GM18951 (cell line): ENCODE data around the gene TMEM30B.

Experiments used
- POLR2A ChIP-seq: IDR thresholded peaks from 4 replicates; pipeline ENCODE4 v1.6.1; 2011; ENCODE audit warnings: mild to moderate bottlenecking; ENCODE audit not compliant: insufficient read length, insufficient read depth; ENCODE audit errors: extremely low read depth
- in situ Hi-C: fragments of 300-500 bp; cut with MboI; formaldehyde crosslinking; loops from one replicate; pipeline ENCODE4 v1.12.0; 2022; ENCODE audit warnings: low sequenced_read_pairs, mixed read lengths, inconsistent platforms; ENCODE audit not compliant: unreplicated experiment

The TMEM30B gene, protein sequence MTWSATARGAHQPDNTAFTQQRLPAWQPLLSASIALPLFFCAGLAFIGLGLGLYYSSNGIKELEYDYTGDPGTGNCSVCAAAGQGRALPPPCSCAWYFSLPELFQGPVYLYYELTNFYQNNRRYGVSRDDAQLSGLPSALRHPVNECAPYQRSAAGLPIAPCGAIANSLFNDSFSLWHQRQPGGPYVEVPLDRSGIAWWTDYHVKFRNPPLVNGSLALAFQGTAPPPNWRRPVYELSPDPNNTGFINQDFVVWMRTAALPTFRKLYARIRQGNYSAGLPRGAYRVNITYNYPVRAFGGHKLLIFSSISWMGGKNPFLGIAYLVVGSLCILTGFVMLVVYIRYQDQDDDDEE

DNA sequence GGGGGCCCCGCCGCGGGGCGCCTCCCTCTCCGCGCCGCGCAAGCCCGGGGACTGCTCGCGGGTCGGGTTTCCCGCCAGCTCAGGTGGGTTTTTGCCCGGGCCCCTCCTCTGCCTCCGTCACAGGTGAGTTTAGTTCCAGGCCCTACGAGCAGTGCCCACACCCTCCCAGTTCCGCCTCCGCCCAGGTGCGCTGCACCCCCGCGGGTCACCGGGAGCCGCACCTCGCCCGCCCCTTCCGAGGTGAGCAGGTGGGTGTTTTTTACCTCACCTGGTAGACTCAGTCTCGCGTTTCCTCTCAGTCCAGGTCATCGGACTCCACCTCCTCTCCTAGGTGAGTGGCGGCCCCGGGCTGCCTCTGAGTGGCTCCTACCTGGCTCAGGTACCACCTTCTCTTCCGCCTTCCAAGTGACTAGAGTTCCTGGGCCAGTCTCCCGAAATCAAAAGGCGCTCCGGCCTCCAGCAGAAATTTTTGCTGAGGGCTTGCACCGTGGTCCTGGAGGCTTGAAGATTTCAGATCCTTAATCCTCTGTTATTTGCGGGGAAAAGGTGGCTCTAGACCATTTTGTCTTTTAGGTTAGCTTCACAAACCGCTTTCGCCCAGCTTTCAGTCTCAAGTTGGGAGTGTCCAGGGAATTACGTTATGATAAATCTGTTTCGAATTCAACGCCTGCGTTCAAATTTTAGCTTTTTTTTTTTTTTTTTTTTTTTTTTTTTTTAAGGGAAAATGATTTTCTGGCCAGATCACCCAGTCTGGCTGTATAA lies at the start of gene TMEM30B:
Gene TMEM30B, minus strand, starts transcription at position 153 of the 762 bp plus-strand sequence. CDS start 191 bp downstream, outside the sequence.
- in situ Hi-C loops: no loop called here

DNA sequence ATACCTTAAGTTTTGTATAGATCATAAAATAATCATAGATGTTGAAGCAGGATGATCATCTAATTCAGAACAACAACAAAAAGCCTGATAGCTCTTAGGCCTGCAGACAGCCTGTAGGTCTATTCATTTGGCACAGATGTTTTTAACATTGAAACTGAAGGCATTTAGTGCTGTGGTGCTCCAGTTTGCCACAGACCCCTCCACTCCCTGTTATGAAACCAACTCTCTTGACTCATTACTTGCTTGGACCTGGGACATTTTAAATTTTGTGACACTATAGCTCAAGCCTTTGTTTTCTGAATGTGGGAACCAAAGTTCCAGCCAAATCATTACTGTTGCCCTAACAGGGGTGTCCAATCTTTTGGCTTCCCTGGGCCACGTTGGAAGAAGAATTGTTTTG lies 49.4 kb upstream of the TMEM30B start:
- in situ Hi-C loops: no loop called here
- TF ChIP-seq POLR2A: no peak

More for the DNA sequence above, at the start of gene TMEM30B:
- TF ChIP-seq POLR2A: no peak

DNA sequence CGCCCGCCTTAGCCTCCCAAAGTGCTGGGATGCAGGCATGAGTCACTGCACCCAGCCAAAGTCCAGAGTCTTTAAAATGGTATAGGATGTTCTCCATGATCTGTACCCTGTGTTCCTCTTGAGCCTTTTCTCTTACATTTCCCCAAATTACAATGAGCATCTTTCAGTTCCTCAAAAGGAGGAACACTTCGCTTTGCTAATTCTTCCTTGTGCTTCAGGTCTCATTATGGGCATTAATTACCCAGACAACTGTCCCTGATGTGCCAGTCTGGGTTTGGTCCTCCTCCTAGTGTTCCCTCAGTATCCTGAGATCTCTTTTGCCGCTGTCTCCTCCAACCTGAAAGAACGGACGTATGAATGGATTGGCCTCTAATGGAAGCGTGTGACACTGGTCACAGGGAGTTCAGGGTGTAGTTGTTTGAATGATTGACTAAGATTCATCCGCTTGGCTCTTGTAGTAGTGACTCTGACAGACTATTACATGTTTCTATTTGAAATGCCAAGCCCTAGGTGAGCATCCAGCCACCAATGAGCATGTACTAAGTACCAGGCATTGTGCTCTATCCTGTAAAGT lies 48.4 kb upstream of the TMEM30B start:
- in situ Hi-C loops: no loop called here
- TF ChIP-seq POLR2A: no peak

DNA sequence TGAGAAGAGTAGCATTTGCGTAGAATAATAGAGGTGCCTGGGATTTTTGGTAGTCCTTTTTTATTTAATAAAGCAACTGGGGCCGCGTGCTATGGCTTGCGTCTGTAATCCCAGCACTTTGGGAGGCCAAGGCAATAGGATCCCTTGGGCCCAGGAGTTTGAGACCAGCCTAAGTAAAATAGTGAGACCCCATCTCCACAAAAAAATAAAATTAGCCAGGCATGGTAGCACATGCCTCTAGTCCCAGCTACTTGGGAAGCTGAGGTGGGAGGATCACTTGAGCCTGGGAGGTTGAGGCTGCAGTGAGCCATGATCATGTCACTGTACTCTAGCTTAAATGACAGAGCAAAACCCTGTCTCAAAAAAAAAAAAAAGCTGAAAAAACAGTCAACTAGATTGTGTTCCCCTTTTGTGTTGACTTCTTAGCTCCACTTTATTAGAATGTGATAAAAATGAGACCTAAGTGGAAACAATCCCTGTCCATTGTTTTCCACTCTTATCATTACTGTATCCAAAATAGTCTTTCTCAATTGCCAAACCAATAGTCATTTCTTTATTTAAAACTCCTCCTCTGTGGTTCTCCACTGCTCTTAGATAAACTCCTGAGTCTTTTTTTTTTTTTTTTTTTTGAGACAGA lies 47.6 kb upstream of the TMEM30B start:
- TF ChIP-seq POLR2A: no peak
- in situ Hi-C loops: no loop called here

DNA sequence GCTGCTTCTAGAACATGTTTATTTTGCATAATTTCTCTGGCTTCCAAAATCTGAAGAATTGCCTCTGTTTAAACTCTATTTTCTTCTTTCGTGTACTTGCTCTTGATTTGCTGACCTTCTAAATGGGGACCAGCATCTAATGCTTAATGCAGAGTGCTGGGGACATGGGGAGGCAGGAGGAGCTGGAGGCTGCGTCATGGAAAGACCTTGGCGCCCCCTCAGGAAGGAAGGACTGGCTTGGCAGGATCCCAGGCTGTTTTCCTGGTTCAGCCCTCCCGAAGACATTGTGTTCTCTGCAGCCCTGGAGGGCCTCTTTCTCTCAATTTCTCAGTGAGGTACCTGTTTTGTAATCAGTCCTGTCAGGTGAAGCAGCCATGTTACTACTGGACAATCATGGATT lies 45.7 kb upstream of the TMEM30B start:
- in situ Hi-C loops: no loop called here
- TF ChIP-seq POLR2A: no peak

DNA sequence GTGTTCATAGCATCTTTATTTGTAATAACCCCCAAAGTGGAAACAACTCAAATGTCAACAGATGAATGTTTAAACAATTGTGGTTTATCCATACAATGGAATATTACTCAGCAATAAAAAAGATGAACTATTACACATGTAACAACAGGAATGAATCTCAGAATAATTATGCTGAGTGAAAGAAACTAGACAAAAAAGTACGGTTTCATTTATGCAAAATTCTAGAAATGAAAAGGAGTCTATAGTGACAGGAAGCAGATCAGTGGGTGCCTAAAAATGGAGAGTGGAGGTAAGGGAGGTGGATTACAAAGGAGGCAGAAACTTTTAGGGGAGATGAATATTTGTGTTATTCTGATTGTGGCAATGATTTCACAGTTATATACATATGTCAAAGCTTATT lies 45.0 kb upstream of the TMEM30B start:
- TF ChIP-seq POLR2A: no peak
- in situ Hi-C loops: no loop called here

DNA sequence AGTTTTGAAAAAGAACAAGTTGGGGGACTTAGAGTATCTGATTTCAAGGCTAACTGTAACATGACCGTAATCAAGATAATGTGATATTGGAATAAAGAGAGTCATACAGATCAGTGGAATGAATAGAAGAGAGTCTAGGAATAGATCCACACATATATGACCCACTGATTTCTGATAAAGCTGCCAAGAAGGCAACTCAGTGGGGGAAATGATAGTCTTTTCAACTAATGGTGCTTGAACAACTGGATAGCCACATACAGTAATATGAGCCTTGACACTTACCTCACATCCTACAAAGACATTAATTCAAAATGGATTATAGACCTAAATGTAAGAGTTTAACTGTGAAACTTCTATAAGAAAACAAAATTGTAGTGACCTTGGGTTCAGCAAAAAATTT lies 44.0 kb upstream of the TMEM30B start:
- in situ Hi-C loops: no loop called here

DNA sequence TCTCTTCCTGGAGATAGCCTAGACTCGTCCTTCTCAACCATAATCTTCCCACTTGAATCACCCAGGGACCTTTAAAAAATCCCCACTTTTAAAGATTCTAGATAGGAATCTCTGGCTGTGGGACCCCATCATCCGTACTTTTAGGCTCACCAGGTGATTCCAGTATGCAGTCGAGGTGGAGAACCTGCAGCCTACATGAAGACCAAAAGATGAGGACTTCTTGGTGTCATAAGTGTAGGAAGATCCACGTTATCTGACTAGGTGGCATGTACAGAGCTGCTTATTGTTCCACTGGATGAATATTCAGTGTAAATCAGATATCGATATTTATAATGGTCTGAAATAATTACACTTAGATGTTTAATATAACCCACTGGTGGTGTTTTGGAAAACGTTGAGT lies 42.8 kb upstream of the TMEM30B start:
- in situ Hi-C loops: no loop called here

More for the DNA sequence above, 44.0 kb upstream of the TMEM30B start:
- TF ChIP-seq POLR2A: no peak

DNA sequence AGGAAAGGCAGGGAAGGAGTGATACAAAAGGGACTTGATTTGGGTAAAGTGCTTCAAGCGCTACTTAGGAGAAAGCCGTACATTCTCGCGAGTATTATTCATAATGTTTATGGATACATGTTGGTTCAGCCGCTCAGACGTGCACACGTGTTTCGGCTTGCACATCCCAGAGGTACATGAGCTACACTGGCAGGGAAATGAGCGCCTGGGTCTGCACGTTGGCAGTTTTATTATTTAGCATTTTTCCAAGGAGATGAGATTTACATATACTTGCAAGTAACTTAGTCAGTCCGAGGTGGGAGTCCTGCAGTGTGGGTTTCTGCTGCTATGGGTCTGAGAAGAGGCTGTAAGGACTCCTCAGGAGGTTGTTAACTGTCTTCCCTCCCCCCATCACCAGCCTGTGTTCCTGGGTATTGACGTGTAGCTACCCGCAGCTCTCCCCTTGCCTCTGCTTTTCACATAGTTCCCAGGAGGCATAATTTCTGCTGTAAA lies 41.7 kb upstream of the TMEM30B start:
- in situ Hi-C loops: no loop called here
- TF ChIP-seq POLR2A: no peak

More for the DNA sequence above, 42.8 kb upstream of the TMEM30B start:
- no peak for TF ChIP-seq POLR2A

DNA sequence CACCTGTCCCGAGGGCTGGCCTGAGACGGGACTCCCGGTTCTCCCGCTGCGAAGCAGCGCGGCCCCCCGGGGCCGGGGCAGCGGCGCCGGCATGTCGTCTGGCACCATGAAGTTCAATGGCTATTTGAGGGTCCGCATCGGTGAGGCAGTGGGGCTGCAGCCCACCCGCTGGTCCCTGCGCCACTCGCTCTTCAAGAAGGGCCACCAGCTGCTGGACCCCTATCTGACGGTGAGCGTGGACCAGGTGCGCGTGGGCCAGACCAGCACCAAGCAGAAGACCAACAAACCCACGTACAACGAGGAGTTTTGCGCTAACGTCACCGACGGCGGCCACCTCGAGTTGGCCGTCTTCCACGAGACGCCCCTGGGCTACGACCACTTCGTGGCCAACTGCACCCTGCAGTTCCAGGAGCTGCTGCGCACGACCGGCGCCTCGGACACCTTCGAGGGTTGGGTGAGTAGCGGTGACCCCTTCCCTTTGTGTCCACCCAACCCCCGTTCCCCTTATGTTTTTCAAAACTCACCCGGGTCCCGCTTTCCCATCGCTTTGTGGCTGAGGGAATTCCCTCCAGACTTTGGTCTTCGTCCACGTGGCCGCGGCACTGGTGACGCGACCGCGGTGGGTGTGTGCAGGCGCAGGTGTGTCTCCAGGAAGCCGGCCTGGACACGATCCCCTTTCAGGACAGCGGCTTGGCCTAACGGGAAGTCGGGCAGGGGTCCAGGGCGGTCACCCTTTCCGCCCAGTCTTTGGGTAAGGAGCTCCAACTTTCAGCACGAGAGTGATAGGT lies 41.1 kb upstream of the TMEM30B start:
- in situ Hi-C loops: no loop called here
- TF ChIP-seq POLR2A: no peak

DNA sequence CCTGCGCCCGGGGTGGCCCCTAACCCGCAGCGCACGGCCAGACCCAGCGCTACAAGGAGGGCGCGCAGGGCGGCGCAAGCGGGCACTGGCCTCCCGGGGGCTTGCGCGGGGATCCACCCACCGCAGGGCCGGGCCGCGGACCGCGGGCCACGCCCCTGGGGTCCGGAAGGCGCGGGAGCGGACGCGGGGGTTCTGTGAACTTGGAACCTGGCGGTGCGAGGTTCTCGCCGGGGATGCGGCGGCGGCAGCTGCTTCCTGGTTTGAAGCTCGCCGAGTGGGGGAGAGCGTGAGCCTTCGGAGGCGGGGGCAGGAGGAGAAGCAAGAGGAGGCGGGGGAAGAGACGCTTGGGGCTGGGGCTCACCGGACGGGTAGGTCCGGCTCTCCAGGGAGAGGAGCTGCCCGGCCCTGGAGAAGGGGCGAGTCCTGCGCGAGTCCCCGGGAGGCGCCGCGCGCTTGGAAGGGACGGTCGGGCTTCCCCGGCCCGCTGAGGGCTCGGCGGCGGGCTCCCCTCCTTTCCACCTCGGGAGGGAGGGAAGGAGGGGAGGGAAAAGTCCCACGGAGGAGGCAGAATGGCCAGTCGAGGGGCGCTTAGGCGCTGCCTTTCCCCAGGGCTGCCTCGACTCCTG lies 40.4 kb upstream of the TMEM30B start, which contains the start of gene PRKCH:
Gene PRKCH, plus strand, starts transcription at position 195 of the 626 bp plus-strand sequence. CDS start 523 bp downstream, outside the sequence.
- in situ Hi-C loops: no loop called here
- no peak for TF ChIP-seq POLR2A
